Hepatocyte (in vitro differentiated cells): ENCODE data around the gene ACOT12.

ENCODE experiments used
- EZH2phosphoT487 ChIP-seq: fragments of 200-600 bp; sonication (generic); IDR thresholded peaks from one replicate; pipeline ENCODE4 v1.6.1; 2018; ENCODE audit warnings: antibody characterized with exemption, mild to moderate bottlenecking, low read depth, moderate library complexity; ENCODE audit not compliant: unreplicated experiment, severe bottlenecking
- TF ChIP-seq, protein P1 (sequence below): fragments of 200-600 bp; sonication (generic); IDR thresholded peaks from 2 replicates; pipeline ENCODE4 v1.5.1; 2016; ENCODE audit warnings: antibody characterized with exemption, mild to moderate bottlenecking; ENCODE audit not compliant: poor library complexity

DNA sequence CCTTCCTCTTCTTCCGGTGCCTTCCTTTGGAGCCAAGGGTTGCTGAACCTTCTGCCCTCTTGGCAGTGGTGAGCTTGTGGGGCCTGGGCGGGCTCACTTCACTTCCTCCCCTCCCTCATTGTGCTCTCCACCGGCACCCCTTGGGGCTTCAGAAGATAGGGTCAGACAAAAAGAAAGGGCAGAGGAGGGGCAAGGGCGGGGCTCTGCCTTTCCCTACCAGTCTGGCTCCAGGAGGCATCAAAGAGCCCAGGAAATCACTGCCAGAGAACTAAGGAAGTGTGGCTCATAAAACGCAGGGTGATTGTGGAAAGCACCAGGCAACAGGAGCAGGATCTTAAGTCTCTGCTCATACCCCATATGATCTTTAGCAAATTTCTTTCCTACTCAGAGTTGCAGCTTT lies 34.8 kb downstream of the ACOT12 start:
- TF ChIP-seq, protein P1, sequence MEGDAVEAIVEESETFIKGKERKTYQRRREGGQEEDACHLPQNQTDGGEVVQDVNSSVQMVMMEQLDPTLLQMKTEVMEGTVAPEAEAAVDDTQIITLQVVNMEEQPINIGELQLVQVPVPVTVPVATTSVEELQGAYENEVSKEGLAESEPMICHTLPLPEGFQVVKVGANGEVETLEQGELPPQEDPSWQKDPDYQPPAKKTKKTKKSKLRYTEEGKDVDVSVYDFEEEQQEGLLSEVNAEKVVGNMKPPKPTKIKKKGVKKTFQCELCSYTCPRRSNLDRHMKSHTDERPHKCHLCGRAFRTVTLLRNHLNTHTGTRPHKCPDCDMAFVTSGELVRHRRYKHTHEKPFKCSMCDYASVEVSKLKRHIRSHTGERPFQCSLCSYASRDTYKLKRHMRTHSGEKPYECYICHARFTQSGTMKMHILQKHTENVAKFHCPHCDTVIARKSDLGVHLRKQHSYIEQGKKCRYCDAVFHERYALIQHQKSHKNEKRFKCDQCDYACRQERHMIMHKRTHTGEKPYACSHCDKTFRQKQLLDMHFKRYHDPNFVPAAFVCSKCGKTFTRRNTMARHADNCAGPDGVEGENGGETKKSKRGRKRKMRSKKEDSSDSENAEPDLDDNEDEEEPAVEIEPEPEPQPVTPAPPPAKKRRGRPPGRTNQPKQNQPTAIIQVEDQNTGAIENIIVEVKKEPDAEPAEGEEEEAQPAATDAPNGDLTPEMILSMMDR = no peak
- TF ChIP-seq EZH2phosphoT487 = no peak
